Liver (tissue), 9 donors: ENCODE measurements around the gene RALGPS2. TPM values are rescaled to one million over a fixed set of nuclear protein-coding genes. Genes with fewer than 3 reads are reported as not detected.

Experiments used
- DNase-seq: peaks from one replicate; pipeline ENCODE4 v3.0.0-alpha.2; 2017; ENCODE audit warnings: low spot score
- H3K27ac ChIP-seq, 2 donors: one replicate each; pipeline ENCODE4 v1.7.0; 2013; ENCODE audit warnings: inconsistent platforms in 2 of 2, low read length in 2 of 2, control low read depth in 1 of 2, low read depth in 1 of 2, mild to moderate bottlenecking in 1 of 2
- H3K27me3 ChIP-seq, 4 donors: one replicate each; pipeline versions ENCODE4 v1.6.1 to v1.7.0; 2013; ENCODE audit warnings: low read length in 3 of 4, inconsistent platforms in 1 of 4, mild to moderate bottlenecking in 1 of 4, moderate library complexity in 1 of 4; ENCODE audit not compliant: control insufficient read depth in 4 of 4, insufficient read depth in 4 of 4
- H3K36me3 ChIP-seq, 4 donors: one replicate each; pipeline versions ENCODE4 v1.6.1 to v1.7.0; 2013; ENCODE audit warnings: low read length in 3 of 4, mild to moderate bottlenecking in 3 of 4, low read depth in 1 of 4, moderate library complexity in 1 of 4; ENCODE audit not compliant: control insufficient read depth in 4 of 4, insufficient read depth in 3 of 4
- H3K4me1 ChIP-seq, 4 donors: one replicate each; pipeline versions ENCODE4 v1.6.1 to v1.7.0; 2013; ENCODE audit warnings: low read length in 3 of 4, mild to moderate bottlenecking in 3 of 4, moderate library complexity in 1 of 4; ENCODE audit not compliant: control insufficient read depth in 4 of 4, insufficient read depth in 4 of 4
- H3K4me3 ChIP-seq, 3 donors: one replicate each; pipeline versions ENCODE4 v1.6.1 to v1.7.0; 2013; ENCODE audit warnings: low read length in 3 of 3, control low read depth in 1 of 3, low read depth in 1 of 3, mild to moderate bottlenecking in 1 of 3
- H3K9ac ChIP-seq, 2 donors: one replicate each; pipeline ENCODE4 v1.7.0; 2013; ENCODE audit warnings: low read length in 2 of 2, mild to moderate bottlenecking in 2 of 2, moderate library complexity in 2 of 2, control low read depth in 1 of 2, low read depth in 1 of 2
- H3K9me3 ChIP-seq, 4 donors: one replicate each; pipeline versions ENCODE4 v1.6.1 to v1.7.0; 2013; ENCODE audit warnings: low read length in 3 of 4; ENCODE audit not compliant: control insufficient read depth in 4 of 4
- ATF3 ChIP-seq: IDR thresholded peaks from 2 replicates; pipeline ENCODE4 v1.6.1; 2016; ENCODE audit warnings: antibody characterized with exemption
- CTCF ChIP-seq: fragments of 150-350 bp; IDR thresholded peaks from 2 replicates; pipeline ENCODE4 v1.5.1; 2017; ENCODE audit warnings: improper control_type of control experiment, low read depth, low read length; ENCODE audit not compliant: missing input control
- FOXA1 ChIP-seq: IDR thresholded peaks from 2 replicates; pipeline ENCODE4 v1.6.1; 2016; ENCODE audit warnings: antibody characterized with exemption
- FOXA2 ChIP-seq: IDR thresholded peaks from 2 replicates; pipeline ENCODE4 v1.6.1; 2016; ENCODE audit warnings: antibody characterized with exemption
- HNF4A ChIP-seq, 2 donors: conservative IDR thresholded peaks; 2 replicates each; pipeline ENCODE4 v1.6.1; 2016; ENCODE audit warnings: antibody characterized with exemption in 2 of 2, mild to moderate bottlenecking in 2 of 2
- HNF4G ChIP-seq: IDR thresholded peaks from 2 replicates; pipeline ENCODE4 v1.6.1; 2016; ENCODE audit warnings: antibody characterized with exemption
- JUND ChIP-seq, 2 donors: IDR thresholded peaks; 2 replicates each; pipeline ENCODE4 v1.6.1; 2016; ENCODE audit warnings: antibody characterized with exemption in 2 of 2
- MAX ChIP-seq: IDR thresholded peaks from 2 replicates; pipeline ENCODE4 v1.6.1; 2016; ENCODE audit warnings: antibody characterized with exemption
- NR2F2 ChIP-seq: IDR thresholded peaks from 2 replicates; pipeline ENCODE4 v1.6.1; 2016; ENCODE audit warnings: antibody characterized with exemption
- RAD21 ChIP-seq, 2 donors: IDR thresholded peaks; 2 replicates each; pipeline ENCODE4 v1.6.1; 2016; ENCODE audit warnings: antibody characterized with exemption in 2 of 2, mild to moderate bottlenecking in 2 of 2
- REST ChIP-seq: IDR thresholded peaks from 2 replicates; pipeline ENCODE4 v1.6.1; 2016; ENCODE audit warnings: antibody characterized with exemption, mild to moderate bottlenecking
- RXRA ChIP-seq, 2 donors: IDR thresholded peaks; 2 replicates each; pipeline ENCODE4 v1.6.1; 2017 to 2018; ENCODE audit warnings: antibody characterized with exemption in 2 of 2, mild to moderate bottlenecking in 1 of 2
- YY1 ChIP-seq: IDR thresholded peaks from 2 replicates; pipeline ENCODE4 v1.6.1; 2016; ENCODE audit warnings: antibody characterized with exemption, mild to moderate bottlenecking
- WGBS: extraction: QIAGEN DNeasy Blood & Tissue Kit; methylation state at CpG from one replicate; pipeline ENCODE4 v1.1.7; 2013; 5-methylcytosine and 5-hydroxymethylcytosine counted together
- polyA plus RNA-seq, 2 donors: library from polyadenylated mRNA; stranded (reverse) in 1 of 2; unstranded in 1 of 2; fragments of 200-250 nt in 1 of 2; fragments of >200 nt in 1 of 2; fragmentation: Nextera tagmentation in 1 of 2; extraction: Ambion mirVana in 1 of 2; gene quantifications; one replicate each; pipeline versions ENCODE4 v1.2.1 to v1.2.3, GENCODE V29; 2013 to 2015
- total RNA-seq, 2 donors: library from RNA; depleted of rRNA; stranded (reverse); fragments of >200 nt; gene quantifications; one replicate each; pipeline ENCODE4 v1.2.3, GENCODE V29; 2014
- donor health status: healthy.
- donor health status: healthy.
- donor health status: healthy.
- donor health status: healthy.
- donor health status: healthy.

The RALGPS2 gene
- total and polyA plus RNA-seq, 4 donors: 8.1 to 39.2 (median 16.9) TPM

GRCh38 chr1:178679237-178679636, 45.8 kb upstream of the RALGPS2 start:
- DNase-seq: no peak
- Histone ChIP-seq H3K27ac (no peak overlapping the region), H3K36me3 (no peaks in the 10 kb centered on the region), H3K4me1 (peaks cover 0 to 2% (median 0%) of the 10 kb centered on the region in 4 donors), H3K27me3 (no peaks in the 10 kb centered on the region), H3K9me3 (peaks cover 0 to 2% (median 0%) of the 10 kb centered on the region in 4 donors), H3K9ac (no peak overlapping the region), H3K4me3 (no peak overlapping the region)
- 89% methylated on average over 2 of the region's 2 CpGs for WGBS
- TF ChIP-seq CTCF (no peak), HNF4A (conservative IDR thresholded peaks at IDR 0.05) (no peak), FOXA1 (no peak), NR2F2 (no peak), YY1 (no peak), FOXA2 (no peak)

- no peaks in the 10 kb centered on the region for H3K27me3 ChIP-seq
- no peaks in the 10 kb centered on the region for H3K9me3 ChIP-seq
- H3K4me1 ChIP-seq: no peaks in the 10 kb centered on the region
- H3K4me3 ChIP-seq: no peak overlapping the region
- no peak for TF ChIP-seq REST
- no peak overlapping the region for H3K27ac ChIP-seq
- H3K36me3 ChIP-seq: no peaks in the 10 kb centered on the region
- no peak for DNase-seq
- 40% methylated on average over 2 of the region's 2 CpGs for WGBS
- no peak overlapping the region for H3K9ac ChIP-seq
Measured at GRCh38 chr1:178682429-178682828, 42.6 kb upstream of the RALGPS2 start.

DNA sequence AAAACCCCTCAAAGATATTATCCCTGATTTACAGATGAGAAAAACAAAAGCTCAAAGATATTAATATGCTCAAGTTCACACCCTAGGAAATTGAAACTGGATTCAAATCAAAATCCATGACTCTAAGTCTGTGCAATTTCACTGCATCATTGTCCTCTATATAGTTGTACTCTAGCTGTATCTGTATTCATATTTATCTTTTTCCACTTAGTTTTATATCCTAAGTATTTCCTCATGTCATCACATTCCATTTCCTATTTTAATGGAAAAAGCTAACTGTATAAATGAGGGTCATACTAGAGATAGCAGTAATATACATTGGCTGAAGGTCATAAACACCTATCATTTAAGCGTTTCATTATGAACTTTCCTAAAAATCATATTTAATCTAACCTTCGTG, 42.2 kb upstream of the RALGPS2 start:
- no peaks in the 10 kb centered on the region for H3K27me3 ChIP-seq
- no peak for DNase-seq
- H3K9me3 ChIP-seq: no peaks in the 10 kb centered on the region
- H3K36me3 ChIP-seq: no peaks in the 10 kb centered on the region
- H3K9ac ChIP-seq: no peak overlapping the region
- TF ChIP-seq JUND (IDR thresholded peaks at IDR 0.05) (no peak), HNF4G (no peak), FOXA2 (no peak), NR2F2 (no peak), RXRA (IDR thresholded peaks at IDR 0.05) (no peak), REST (no peak), RAD21 (IDR thresholded peaks at IDR 0.05) (no peak), CTCF (no peak), HNF4A (conservative IDR thresholded peaks at IDR 0.05) (no peak), MAX (no peak), ATF3 (no peak), FOXA1 (no peak)
- H3K27ac ChIP-seq: no peak overlapping the region
- H3K4me3 ChIP-seq: no peak overlapping the region
- no peaks in the 10 kb centered on the region for H3K4me1 ChIP-seq
- WGBS: 91% methylated on average over 2 of the region's 2 CpGs
